BLaER1 treated with 17β-estradiol and CSF1 and Interleukin-3, amounts not matched to agents 10 nM and 100 nM (cell line): Measurements from ENCODE around the gene MAP3K3.

ENCODE experiments used
- H3K27ac ChIP-seq, 11 experiments: shearing (Covaris generic); formaldehyde crosslinking; 2 replicates each; pipeline ENCODE4 v1.8.1; 2022
- H3K27me3 ChIP-seq, 11 experiments: shearing (Covaris generic); formaldehyde crosslinking; 2 replicates each; pipeline ENCODE4 v1.8.1; 2022
- H3K36me3 ChIP-seq, 11 experiments: shearing (Covaris generic); formaldehyde crosslinking; 2 replicates each; pipeline ENCODE4 v1.8.1; 2022
- H3K4me1 ChIP-seq, 10 experiments: shearing (Covaris generic); formaldehyde crosslinking; 2 replicates each; pipeline ENCODE4 v1.8.1; 2022
- H3K4me2 ChIP-seq, 11 experiments: shearing (Covaris generic); formaldehyde crosslinking; 2 replicates each; pipeline ENCODE4 v1.8.1; 2022
- H3K4me3 ChIP-seq, 10 experiments: shearing (Covaris generic); formaldehyde crosslinking; 2 replicates each; pipeline ENCODE4 v1.8.1; 2022
- H3K9ac ChIP-seq, 11 experiments: shearing (Covaris generic); formaldehyde crosslinking; 2 replicates each; pipeline ENCODE4 v1.8.1; 2022
- H3K9me3 ChIP-seq, 11 experiments: shearing (Covaris generic); formaldehyde crosslinking; replicated peaks in 1 of 11; 2 replicates each; pipeline ENCODE4 v1.8.1; 2022
- H4K20me1 ChIP-seq, 11 experiments: shearing (Covaris generic); formaldehyde crosslinking; 2 replicates each; pipeline ENCODE4 v1.8.1; 2022
- Cebpa-rat ChIP-seq, 11 experiments: shearing (Covaris generic); IDR thresholded peaks; 2 replicates each; pipeline ENCODE4 v1.8.1; 2022

The MAP3K3 gene

DNA sequence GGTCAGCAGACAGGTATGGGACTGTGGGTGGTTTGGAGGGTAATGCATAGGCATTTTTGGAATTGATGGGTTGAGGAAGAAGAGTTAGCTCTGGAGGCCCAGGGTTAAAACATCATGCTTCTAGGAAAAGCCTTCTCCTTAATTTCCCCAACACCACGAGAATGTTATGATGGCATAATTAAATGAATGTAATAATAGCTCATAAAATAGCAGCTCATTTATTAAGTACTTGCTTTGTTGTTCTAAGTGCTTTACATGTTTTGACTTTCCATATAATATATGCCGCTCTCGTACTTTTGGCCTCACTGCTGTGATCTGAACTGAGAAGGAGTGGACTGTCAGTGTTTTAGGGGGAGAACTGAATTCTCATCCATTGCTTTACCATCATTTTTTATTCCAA lies 63.4 kb downstream of the MAP3K3 start:
- Histone ChIP-seq H4K20me1 (peaks cover 0 to 57% (median 5%) of the 10 kb centered on the region in 11 experiments; a peak in 8 of 22 replicates), H3K27me3 (no peaks in the 10 kb centered on the region), H3K9ac (no peak overlapping the region), H3K4me3 (no peak overlapping the region), H3K9me3 (peaks cover 11 to 19% (median 15%) of the 10 kb centered on the region in 11 experiments; a peak in 21 of 22 replicates), H3K27ac (no peak overlapping the region), H3K4me1 (peaks cover 0 to 18% (median 0%) of the 10 kb centered on the region in 10 experiments; a peak in 3 of 20 replicates), H3K36me3 (peaks cover 84 to 100% (median 97%) of the 10 kb centered on the region in 11 experiments), H3K4me2 (no peak overlapping the region)
- no peak for TF ChIP-seq Cebpa-rat (IDR thresholded peaks at IDR 0.05)

DNA sequence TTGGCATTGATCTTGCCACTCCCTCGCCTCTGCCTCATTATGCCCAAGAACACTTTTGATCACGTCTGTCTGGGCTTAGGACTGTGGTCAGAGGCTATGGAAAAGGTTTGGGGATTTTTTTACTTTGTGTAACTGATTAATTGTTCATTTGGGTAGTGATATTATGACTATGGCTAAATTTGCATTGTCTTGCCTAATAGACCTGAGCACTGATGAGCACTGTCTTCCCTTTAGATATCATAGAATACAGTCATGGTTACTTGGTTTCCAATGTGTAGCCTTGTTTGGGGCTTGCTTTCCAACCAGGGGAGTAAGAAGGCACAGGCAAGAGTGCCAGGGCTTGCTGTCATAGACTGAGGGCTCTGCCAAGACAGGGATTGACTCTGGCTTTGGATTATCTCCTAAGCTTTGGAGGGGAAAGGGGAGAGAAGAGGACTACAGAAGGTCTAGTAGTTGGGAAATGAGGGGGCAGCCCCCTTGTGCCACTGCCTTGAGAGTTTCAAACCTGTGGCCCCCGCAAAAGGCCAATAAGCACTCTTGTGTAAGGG lies 64.0 kb downstream of the MAP3K3 start:
- peaks cover 84 to 100% (median 97%) of the 10 kb centered on the region in 11 experiments for H3K36me3 ChIP-seq
- H3K27me3 ChIP-seq = no peaks in the 10 kb centered on the region
- H3K4me2 ChIP-seq = no peak overlapping the region

DNA sequence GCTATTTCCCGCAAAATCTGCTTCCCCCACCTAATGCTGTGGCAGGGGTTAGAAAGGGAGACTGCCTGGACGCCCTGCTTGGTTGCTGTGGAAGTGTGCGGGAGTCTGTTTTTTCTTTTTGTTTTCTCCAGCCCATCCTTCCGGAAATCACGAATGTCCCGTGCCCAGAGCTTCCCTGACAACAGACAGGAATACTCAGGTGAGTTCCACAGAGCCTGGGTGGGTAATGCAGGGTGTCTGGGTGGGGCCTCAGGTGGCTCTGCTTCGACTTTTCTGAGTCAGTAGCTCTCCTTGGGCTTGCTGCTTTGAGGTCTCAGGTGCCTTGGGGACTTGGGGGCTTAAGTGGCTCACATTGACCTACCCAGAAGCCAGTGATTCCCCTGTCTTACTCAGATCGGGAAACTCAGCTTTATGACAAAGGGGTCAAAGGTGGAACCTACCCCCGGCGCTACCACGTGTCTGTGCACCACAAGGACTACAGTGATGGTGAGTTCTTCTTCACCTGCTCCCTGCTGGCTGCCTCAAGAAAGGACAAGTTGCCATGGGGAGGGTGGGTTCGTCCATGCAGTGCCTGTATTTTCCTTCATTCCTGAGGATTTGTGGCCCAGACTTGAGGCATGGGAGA lies 66.3 kb downstream of the MAP3K3 start:
- Histone ChIP-seq H3K9ac (no peak overlapping the region), H3K9me3 (no peaks in the 10 kb centered on the region), H3K27me3 (no peaks in the 10 kb centered on the region), H3K4me2 (no peak overlapping the region), H3K27ac (no peak overlapping the region), H3K36me3 (peaks cover 84 to 100% (median 97%) of the 10 kb centered on the region in 11 experiments), H3K4me3 (no peak overlapping the region), H4K20me1 (peaks cover 0 to 67% (median 11%) of the 10 kb centered on the region in 11 experiments; a peak in 14 of 22 replicates), H3K4me1 (peaks cover 0 to 5% (median 1%) of the 10 kb centered on the region in 10 experiments; a peak in 11 of 20 replicates)
- TF ChIP-seq Cebpa-rat (IDR thresholded peaks at IDR 0.05) = no peak

More for the DNA sequence above, 64.0 kb downstream of the MAP3K3 start:
- no peak for TF ChIP-seq Cebpa-rat (IDR thresholded peaks at IDR 0.05)
- H3K9ac ChIP-seq = no peak overlapping the region
- H3K4me1 ChIP-seq = peaks cover 0 to 18% (median 0%) of the 10 kb centered on the region in 10 experiments; a peak in 3 of 20 replicates
- H4K20me1 ChIP-seq = peaks cover 0 to 57% (median 5%) of the 10 kb centered on the region in 11 experiments; a peak in 12 of 22 replicates
- H3K9me3 ChIP-seq = peaks cover 11 to 17% (median 15%) of the 10 kb centered on the region in 11 experiments; a peak in 21 of 22 replicates
- H3K4me3 ChIP-seq = no peak overlapping the region
- no peak overlapping the region for H3K27ac ChIP-seq

DNA sequence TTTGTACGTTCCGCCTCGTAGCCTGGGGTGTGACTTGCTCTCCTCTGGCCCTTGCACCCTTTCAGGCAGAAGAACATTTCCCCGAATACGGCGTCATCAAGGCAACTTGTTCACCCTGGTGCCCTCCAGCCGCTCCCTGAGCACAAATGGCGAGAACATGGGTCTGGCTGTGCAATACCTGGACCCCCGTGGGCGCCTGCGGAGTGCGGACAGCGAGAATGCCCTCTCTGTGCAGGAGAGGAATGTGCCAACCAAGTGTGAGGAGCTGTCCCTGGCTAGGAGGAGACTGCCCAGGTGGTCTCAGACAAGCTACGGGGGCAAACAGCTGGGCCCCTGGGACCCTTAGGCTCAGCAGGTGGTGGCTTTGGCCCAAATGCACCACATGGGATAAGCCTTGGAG lies 67.3 kb downstream of the MAP3K3 start:
- Histone ChIP-seq H3K4me3 (no peak overlapping the region), H4K20me1 (peaks cover 3 to 72% (median 15%) of the 10 kb centered on the region in 11 experiments; a peak in 16 of 22 replicates), H3K27me3 (no peaks in the 10 kb centered on the region), H3K4me1 (peaks cover 9 to 15% (median 11%) of the 10 kb centered on the region in 10 experiments), H3K36me3 (peaks cover 84 to 100% (median 97%) of the 10 kb centered on the region in 11 experiments), H3K4me2 (no peak overlapping the region), H3K27ac (no peak overlapping the region), H3K9me3 (no peaks in the 10 kb centered on the region), H3K9ac (no peak overlapping the region)
- TF ChIP-seq Cebpa-rat (IDR thresholded peaks at IDR 0.05) = no peak

DNA sequence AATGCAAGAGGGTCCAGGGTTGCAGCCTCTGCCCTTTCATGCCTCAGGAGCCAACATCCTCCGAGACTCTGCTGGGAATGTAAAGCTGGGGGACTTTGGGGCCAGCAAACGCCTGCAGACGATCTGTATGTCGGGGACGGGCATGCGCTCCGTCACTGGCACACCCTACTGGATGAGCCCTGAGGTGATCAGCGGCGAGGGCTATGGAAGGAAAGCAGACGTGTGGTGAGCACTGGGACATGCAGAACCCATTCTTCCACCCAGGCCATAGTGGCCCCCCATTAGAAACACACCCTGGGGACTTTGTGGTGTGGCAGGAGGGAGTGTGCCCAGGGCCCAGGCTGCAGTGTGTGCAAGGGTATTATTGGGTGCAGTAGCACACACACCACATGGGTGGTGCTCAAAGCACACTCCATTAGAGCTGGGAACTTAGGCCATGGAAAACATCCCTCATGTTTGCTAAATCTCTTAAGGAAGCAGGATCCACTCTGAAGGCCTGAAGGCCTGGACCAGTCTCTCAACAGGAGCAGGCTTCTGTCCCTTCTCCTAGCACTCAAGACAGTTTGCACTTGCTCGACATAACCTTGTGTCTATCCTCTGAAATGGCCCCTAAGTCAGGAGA lies 70.1 kb downstream of the MAP3K3 start:
- Histone ChIP-seq H4K20me1 (peaks cover 29 to 94% (median 43%) of the 10 kb centered on the region in 11 experiments; a peak in 21 of 22 replicates), H3K9me3 (no peaks in the 10 kb centered on the region), H3K4me1 (peaks cover 37 to 43% (median 39%) of the 10 kb centered on the region in 10 experiments), H3K9ac (no peak overlapping the region), H3K4me2 (no peak overlapping the region), H3K4me3 (no peak overlapping the region), H3K27ac (no peak overlapping the region), H3K27me3 (no peaks in the 10 kb centered on the region), H3K36me3 (peaks cover 73 to 94% (median 82%) of the 10 kb centered on the region in 11 experiments)
- no peak for TF ChIP-seq Cebpa-rat (IDR thresholded peaks at IDR 0.05)

DNA sequence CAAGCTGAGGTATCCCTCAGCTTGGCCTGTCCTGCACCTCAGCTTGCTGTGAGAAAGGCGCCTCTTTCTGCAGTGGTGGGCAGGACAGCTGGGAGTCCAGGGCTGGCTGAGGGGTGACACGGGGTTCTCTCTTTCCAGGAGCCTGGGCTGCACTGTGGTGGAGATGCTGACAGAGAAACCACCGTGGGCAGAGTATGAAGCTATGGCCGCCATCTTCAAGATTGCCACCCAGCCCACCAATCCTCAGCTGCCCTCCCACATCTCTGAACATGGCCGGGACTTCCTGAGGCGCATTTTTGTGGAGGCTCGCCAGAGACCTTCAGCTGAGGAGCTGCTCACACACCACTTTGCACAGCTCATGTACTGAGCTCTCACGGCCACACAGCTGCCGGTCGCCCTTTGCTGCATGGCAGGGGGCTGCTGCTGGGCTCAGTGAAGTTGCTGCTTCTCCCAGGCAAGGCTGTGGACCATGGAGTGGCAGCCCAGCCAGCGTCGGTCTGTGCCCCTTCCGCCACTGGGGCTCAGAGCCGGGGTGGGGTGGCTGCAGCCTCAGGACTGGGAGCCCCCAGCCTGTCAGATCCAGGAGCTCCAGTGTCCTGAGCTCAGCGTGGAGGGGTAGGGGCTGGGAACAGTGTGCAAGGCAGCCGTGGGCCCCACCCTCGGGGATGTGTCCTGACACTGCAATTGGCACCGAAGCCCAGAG lies 71.3 kb downstream of the MAP3K3 start:
- Histone ChIP-seq H3K4me1 (peaks cover 48 to 56% (median 50%) of the 10 kb centered on the region in 10 experiments), H3K9me3 (no peaks in the 10 kb centered on the region), H3K27ac (peak overlapping the region in 6 of 11 experiments; percentile 23 to 100 (median 100); a peak in 8 of 22 replicates), H3K27me3 (no peaks in the 10 kb centered on the region), H3K4me3 (no peak overlapping the region), H3K9ac (peak overlapping the region in 7 of 11 experiments; percentile 29 to 60 (median 38); a peak in 9 of 22 replicates), H3K36me3 (peaks cover 66 to 94% (median 83%) of the 10 kb centered on the region in 11 experiments), H3K4me2 (peak overlapping the region in 10 of 11 experiments; percentile 93 to 100 (median 99); a peak in 11 of 22 replicates), H4K20me1 (peaks cover 41 to 100% (median 55%) of the 10 kb centered on the region in 11 experiments; a peak in 21 of 22 replicates)
- TF ChIP-seq Cebpa-rat (IDR thresholded peaks at IDR 0.05) = no peak

DNA sequence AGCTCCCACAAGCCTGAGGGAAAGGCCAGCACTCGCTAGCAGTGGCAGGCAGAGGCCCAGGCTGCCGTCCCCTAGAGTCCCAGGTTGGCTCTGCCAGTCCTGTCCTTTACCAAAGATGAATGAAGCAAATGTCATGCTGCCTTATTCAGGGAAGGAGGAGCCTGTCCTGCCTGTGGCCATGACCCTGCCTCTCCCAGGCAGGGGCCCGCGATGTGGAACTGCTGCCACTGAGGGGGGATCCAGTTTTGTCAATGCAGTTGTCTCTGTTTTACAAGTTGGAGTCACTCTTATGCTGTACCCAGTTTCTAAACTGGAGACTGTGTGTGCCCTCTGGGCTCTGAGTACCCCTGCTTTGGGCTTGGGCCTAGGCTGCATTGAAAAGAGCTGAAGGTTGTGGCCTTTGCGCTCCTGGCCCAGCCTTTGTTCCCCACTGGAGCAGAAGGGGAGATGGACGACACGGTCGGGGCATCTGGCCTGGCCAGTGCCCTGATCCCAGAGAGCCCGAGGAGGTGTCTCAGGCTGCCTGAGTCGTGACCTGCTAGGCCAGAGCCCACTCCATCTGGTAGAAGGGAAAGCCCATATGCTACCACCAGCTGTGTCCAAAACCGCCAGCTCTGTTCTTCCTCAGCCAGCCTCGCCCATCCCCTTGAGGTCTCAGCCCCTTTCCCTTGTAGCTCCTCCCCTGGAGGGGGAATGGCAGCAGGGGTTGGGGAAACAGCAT lies 72.2 kb downstream of the MAP3K3 start:
- H3K36me3 ChIP-seq = peaks cover 58 to 91% (median 79%) of the 10 kb centered on the region in 11 experiments
- TF ChIP-seq Cebpa-rat (IDR thresholded peaks at IDR 0.05) = no peak
- no peaks in the 10 kb centered on the region for H3K9me3 ChIP-seq
- peak overlapping the region; percentile 93 to 100 (median 99) for H3K4me2 ChIP-seq
- H3K27me3 ChIP-seq = no peaks in the 10 kb centered on the region
- H4K20me1 ChIP-seq = peaks cover 47 to 96% (median 57%) of the 10 kb centered on the region in 11 experiments; a peak in 21 of 22 replicates
- H3K9ac ChIP-seq = peak overlapping the region in 10 of 11 experiments; percentile 3 to 60 (median 34); a peak in 14 of 22 replicates
- peak overlapping the region in 8 of 11 experiments; percentile 24 to 100 (median 81); a peak in 17 of 22 replicates for H3K27ac ChIP-seq
- no peak overlapping the region for H3K4me3 ChIP-seq
- H3K4me1 ChIP-seq = peaks cover 48 to 61% (median 51%) of the 10 kb centered on the region in 10 experiments
